NCI-H2196 treated with DMSO at 0.1 percent for 48 hours (cell line): ENCODE data around the gene TMEM165.

Experiments used
- DNase-seq: peaks from one replicate; lab custom pipeline; 2025; ENCODE audit not compliant: unreplicated experiment; lab: John Stamatoyannopoulos, UW

TMEM165 gene

GRCh38 chr4:55450566-55450965, 54.8 kb downstream of the TMEM165 start:
- DNase-seq = no peak

DNA sequence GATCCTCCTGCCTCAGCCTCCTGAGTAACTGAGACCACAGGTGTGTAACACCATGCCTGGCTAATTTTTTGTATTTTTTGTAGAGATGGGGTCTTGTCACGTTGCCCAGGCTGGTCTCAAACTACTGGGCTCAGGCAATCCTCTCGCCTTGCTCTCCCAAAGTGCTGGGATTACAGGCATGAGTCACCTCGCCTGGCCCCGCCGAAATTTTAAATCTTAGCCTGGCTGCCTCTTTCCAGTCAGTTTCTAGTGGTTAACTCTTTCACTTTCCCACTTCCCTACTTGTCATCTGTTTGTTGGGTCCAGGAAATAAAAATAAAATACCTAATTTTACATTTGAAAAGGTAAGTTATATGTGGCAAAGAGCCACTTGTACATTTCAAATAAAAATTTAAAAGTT, 62.4 kb downstream of the TMEM165 start:
- no peak for DNase-seq

DNA sequence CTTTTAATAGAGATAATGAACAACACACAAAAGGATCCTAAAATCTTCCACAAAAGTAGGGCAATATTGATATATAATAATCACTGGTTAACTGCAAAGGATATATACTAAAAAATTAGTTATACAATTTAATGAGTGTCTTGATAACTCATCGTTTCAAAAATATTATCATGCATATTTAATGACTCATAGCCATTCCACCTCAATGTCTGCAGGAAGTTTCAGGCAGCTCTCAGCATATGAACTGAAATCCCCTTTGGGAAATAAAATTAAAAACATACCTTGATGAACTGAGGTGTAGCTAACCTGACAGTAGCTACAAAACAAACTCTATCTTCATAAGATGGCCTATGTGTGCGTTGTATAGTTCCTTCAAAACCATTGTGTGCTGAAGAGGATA, 62.9 kb downstream of the TMEM165 start:
- DNase-seq = no peak

DNA sequence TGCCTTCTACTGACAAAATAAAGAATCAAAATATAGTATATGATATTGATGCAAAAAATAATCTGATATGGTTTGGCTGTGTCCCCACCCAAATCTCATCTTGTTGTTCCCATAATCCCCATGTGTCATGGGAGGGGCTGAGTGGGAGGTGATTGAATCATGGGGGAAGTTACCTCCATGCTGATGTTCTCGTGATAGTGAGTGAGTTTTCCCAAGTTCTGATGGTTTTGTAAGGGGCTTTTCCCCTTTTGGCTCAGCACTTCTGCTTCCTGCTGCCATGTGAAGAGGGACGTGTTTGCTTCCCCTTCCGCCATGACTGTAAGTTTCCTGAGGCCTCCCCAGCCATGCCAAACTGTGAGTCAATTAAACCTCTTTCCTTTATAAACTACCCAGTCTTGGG, 70.2 kb downstream of the TMEM165 start:
- no peak for DNase-seq

GRCh38 chr4:55468724-55469123, 73.0 kb downstream of the TMEM165 start:
- no peak for DNase-seq

DNA sequence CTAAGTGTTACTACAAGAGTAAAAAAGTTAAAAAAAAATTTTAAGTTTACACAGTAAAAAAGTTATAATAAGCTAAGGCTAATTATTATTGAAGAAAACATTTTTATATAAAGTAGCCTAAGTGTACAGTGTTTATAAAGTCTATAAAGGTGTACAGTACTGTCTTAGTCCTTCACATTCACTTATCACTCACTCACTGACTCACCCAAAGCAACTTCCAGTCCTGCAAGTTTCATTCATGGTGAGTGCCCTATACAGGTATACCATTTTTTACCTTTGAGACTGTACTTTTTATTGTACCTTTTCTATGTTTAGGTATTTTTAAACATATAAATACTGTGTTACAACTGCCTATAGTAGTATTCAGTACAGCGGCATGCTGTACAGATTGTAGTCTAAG, 74.2 kb downstream of the TMEM165 start:
- no peak for DNase-seq
